PC-9 (cell line): ENCODE measurements around the gene EIF2S1. TPM values are rescaled to one million over a fixed set of nuclear protein-coding genes. Genes with fewer than 3 reads are reported as not detected.

Source experiments
- BruUV-seq: library from RNA; stranded (reverse); fragments of 400-500 nt; replicated peaks from 2 replicates; lab custom pipeline; 2021; lab: Mats Ljungman, UMichigan
- CTCF ChIA-PET: fragments of 300-600 bp; sonication (Branson Sonifier 250); formaldehyde crosslinking; loops from one replicate; lab custom pipeline; 2022; ENCODE audit warnings: antibody characterized with exemption; lab: Charles Lee
- POLR2A ChIA-PET: fragments of 300-600 bp; sonication (Branson Sonifier 250); formaldehyde crosslinking; loops from one replicate; lab custom pipeline; 2022; ENCODE audit warnings: antibody characterized with exemption; ENCODE audit not compliant: unreplicated experiment; lab: Charles Lee
- DNase-seq, 2 experiments: peaks; one replicate each; pipeline versions ENCODE4 v3.0.0 to v3.0.0-alpha.2; 2015 to 2022; ENCODE audit warnings: mixed read lengths in 1 of 2
- H2AFZ ChIP-seq: fragments of 200-600 bp; sonication (generic); 2 replicates; pipeline ENCODE4 v1.8.1; 2017; ENCODE audit warnings: antibody characterized with exemption
- H3F3A ChIP-seq: fragments of 200-600 bp; sonication (generic); 2 replicates; pipeline ENCODE4 v1.8.1; 2017; ENCODE audit warnings: antibody characterized with exemption, mild to moderate bottlenecking, low read depth; ENCODE audit not compliant: insufficient read depth
- H3K27ac ChIP-seq: fragments of 200-600 bp; sonication (generic); 2 replicates; pipeline ENCODE4 v1.6.1; 2016; ENCODE audit warnings: mixed run types
- H3K27me3 ChIP-seq: fragments of 200-600 bp; sonication (generic); 2 replicates; pipeline ENCODE4 v1.6.1; 2016; ENCODE audit warnings: low read depth, mixed run types; ENCODE audit not compliant: insufficient read depth
- H3K36me3 ChIP-seq: fragments of 200-600 bp; sonication (generic); 2 replicates; pipeline ENCODE4 v1.6.1; 2016; ENCODE audit warnings: low read depth, mixed run types
- H3K4me1 ChIP-seq: fragments of 200-600 bp; sonication (generic); replicated peaks from 2 replicates; pipeline ENCODE4 v1.6.1; 2016; ENCODE audit warnings: mixed run types; ENCODE audit not compliant: insufficient read depth
- H3K4me2 ChIP-seq: fragments of 200-600 bp; sonication (generic); 2 replicates; pipeline ENCODE4 v1.6.1; 2017; ENCODE audit warnings: mixed run types
- H3K4me3 ChIP-seq: fragments of 200-600 bp; sonication (generic); 2 replicates; pipeline ENCODE4 v1.6.1; 2016; ENCODE audit warnings: mixed run types
- H3K79me2 ChIP-seq: fragments of 200-600 bp; sonication (generic); 2 replicates; pipeline ENCODE4 v1.6.1; 2017; ENCODE audit warnings: low read depth, mixed run types
- H3K9me2 ChIP-seq: fragments of 200-600 bp; sonication (generic); 2 replicates; pipeline ENCODE4 v1.8.1; 2017; ENCODE audit warnings: mild to moderate bottlenecking; ENCODE audit not compliant: insufficient read depth
- H3K9me3 ChIP-seq: fragments of 200-600 bp; sonication (generic); 2 replicates; pipeline ENCODE4 v1.8.1; 2016; ENCODE audit warnings: low read depth; ENCODE audit not compliant: insufficient read depth
- H4K20me1 ChIP-seq: fragments of 200-600 bp; sonication (generic); 2 replicates; pipeline ENCODE4 v1.8.1; 2017; ENCODE audit not compliant: insufficient read depth
- CTCF ChIP-seq: fragments of 200-600 bp; sonication (generic); conservative IDR thresholded peaks from 2 replicates; pipeline ENCODE4 v1.6.1; 2017; ENCODE audit warnings: mixed run types, antibody characterized with exemption, mild to moderate bottlenecking, moderate library complexity
- EZH2 ChIP-seq: fragments of 200-600 bp; sonication (generic); IDR thresholded peaks from 2 replicates; pipeline ENCODE4 v1.8.0; 2017; ENCODE audit warnings: antibody characterized with exemption, low read depth
- intact Hi-C: fragments of 100-400 bp; cut with micrococcal nuclease; formaldehyde crosslinking; loops from one replicate; pipeline ENCODE4 v1.10.0; 2022; ENCODE audit not compliant: unreplicated experiment
- total RNA-seq: library from RNA; stranded (reverse); gene quantifications from 2 replicates; pipeline ENCODE4 v1.2.3, GENCODE V29; 2021

Gene EIF2S1
- total RNA-seq, 1 experiment from 2014 or later: 146 TPM

- ChIA-PET POLR2A (no interaction called here), CTCF (no interaction called here)
- Histone ChIP-seq H3K36me3 (no peaks in the 10 kb centered on the region), H3K4me3 (no peak overlapping the region), H3K27me3 (no peaks in the 10 kb centered on the region), H4K20me1 (no peaks in the 10 kb centered on the region), H3K27ac (no peak overlapping the region), H3K9me3 (no peaks in the 10 kb centered on the region), H3K4me2 (no peak overlapping the region), H3K9me2 (no peaks in the 10 kb centered on the region), H3K4me1 (peaks cover 69% of the 10 kb centered on the region), H2AFZ (no peak overlapping the region), H3F3A (peaks cover 49% of the 10 kb centered on the region), H3K79me2 (peaks cover 7% of the 10 kb centered on the region)
- DNase-seq: no peak
- no TSS peak for BruUV-seq
- intact Hi-C loops: no loop called here
- no peak for TF ChIP-seq EZH2
- TF ChIP-seq CTCF: no peak
Measured at GRCh38 chr14:67416810-67417209, 56.7 kb downstream of the EIF2S1 start.

DNA sequence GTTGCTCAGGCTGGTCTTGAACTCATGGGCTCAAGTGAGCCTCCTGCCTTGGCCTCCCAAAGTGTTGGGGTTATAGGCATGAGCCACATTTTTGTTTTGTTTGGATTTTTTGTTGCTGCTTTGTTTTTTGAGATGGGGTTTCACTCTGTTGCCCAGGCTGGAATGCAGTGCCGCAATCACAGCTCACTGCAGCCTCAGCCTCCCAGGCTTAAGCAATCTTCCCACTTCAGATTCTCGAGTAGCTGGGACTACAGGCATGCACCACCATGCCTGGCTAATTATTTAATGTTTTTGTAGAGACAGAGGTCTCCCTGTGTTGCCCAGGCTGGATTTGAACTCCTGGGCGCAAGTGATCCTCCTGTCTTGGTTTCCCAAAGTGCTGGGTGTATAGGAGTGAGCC is 57.5 kb downstream of the EIF2S1 start:
- Histone ChIP-seq H3K27ac (peak overlapping the region; percentile 54), H3K9me3 (no peaks in the 10 kb centered on the region), H3F3A (peaks cover 47% of the 10 kb centered on the region), H3K27me3 (no peaks in the 10 kb centered on the region), H3K79me2 (peaks cover 2% of the 10 kb centered on the region), H3K4me3 (no peak overlapping the region), H3K36me3 (no peaks in the 10 kb centered on the region), H3K4me2 (no peak overlapping the region), H4K20me1 (no peaks in the 10 kb centered on the region), H3K9me2 (no peaks in the 10 kb centered on the region), H2AFZ (no peak overlapping the region), H3K4me1 (peaks cover 65% of the 10 kb centered on the region)
- ChIA-PET POLR2A (no interaction called here), CTCF (no interaction called here)
- peak in 1 of 2 experiments; percentile 48 for DNase-seq
- intact Hi-C loops: no loop called here
- no peak for TF ChIP-seq CTCF
- BruUV-seq: no TSS peak

DNA sequence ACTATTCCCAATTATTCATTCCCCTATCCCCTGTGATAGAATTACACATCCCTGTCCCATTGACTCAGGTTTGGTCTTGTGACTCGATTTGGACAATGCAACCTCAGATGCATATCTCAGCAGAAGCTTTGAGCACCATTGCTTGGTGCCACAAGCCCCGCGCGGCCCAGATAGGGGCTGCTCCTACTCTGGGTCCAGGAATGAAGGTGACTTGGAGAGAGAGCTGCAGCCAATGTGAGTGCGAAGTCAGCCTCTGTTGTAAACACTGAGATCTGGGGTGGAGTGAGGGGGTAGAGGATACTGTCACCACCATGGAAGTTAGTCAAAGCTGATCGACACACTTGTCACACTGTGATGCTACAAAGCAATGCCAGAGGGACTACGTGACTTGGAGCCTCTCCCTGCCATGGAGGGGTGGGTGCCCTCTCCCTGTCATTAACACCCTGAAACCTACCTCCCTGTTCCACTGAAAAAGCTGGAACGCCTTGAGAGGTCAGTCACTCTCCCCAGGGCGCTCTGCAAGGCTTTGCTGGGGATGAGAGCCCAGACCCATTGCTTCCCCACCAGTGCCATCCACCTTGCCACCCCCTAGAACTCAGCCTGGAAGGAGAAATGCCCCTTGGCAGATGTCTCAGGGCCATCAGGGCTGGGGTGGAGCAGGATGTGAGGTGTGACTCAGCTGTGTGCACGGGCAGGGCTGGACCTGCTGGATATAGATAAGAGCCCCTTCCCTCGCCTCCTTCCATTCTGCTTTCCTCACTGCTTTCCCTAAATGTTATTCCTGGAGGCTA is 58.5 kb downstream of the EIF2S1 start:
- no peaks in the 10 kb centered on the region for H3K27me3 ChIP-seq
- intact Hi-C loops: no loop called here
- POLR2A ChIA-PET: no interaction called here
- H3K79me2 ChIP-seq: no peaks in the 10 kb centered on the region
- peak; percentile 69 to 78 for DNase-seq
- no peaks in the 10 kb centered on the region for H4K20me1 ChIP-seq
- BruUV-seq: no TSS peak
- no peak for TF ChIP-seq EZH2
- TF ChIP-seq CTCF: no peak
- peak overlapping the region; percentile 54 for H3K27ac ChIP-seq
- 0 out of 2 replicates have a peak overlapping the region, but pooled peaks have one; percentile 0 for H3K4me3 ChIP-seq
- H3F3A ChIP-seq: peaks cover 37% of the 10 kb centered on the region
- no peaks in the 10 kb centered on the region for H3K9me2 ChIP-seq
- CTCF ChIA-PET: no interaction called here
- no peak overlapping the region; the same call in none of the 2 replicates for H2AFZ ChIP-seq
- peaks cover 56% of the 10 kb centered on the region for H3K4me1 ChIP-seq
- H3K9me3 ChIP-seq: no peaks in the 10 kb centered on the region
- H3K4me2 ChIP-seq: peak overlapping the region; percentile 64
- no peaks in the 10 kb centered on the region for H3K36me3 ChIP-seq
